Mesendoderm (in vitro differentiated cells): ENCODE measurements around the gene TGFB1I1. TPM values are rescaled to one million over a fixed set of nuclear protein-coding genes. Genes with fewer than 3 reads are reported as not detected.

Experiments used
- DNase-seq: peaks from one replicate; pipeline ENCODE4 v3.0.0; 2013
- H2AK5ac ChIP-seq: 2 replicates; pipeline ENCODE4 v1.6.1; 2013; ENCODE audit warnings: low read length, inconsistent platforms
- H2BK120ac ChIP-seq: 2 replicates; pipeline ENCODE4 v1.6.1; 2013; ENCODE audit warnings: low read depth, mild to moderate bottlenecking, low read length, moderate library complexity, mixed read lengths
- H2BK15ac ChIP-seq: replicated peaks from 2 replicates; pipeline ENCODE4 v1.6.1; 2013; ENCODE audit warnings: low read depth, mild to moderate bottlenecking, moderate library complexity
- H2BK5ac ChIP-seq: 2 replicates; pipeline ENCODE4 v1.6.1; 2013; ENCODE audit warnings: low read length, inconsistent platforms
- H3K18ac ChIP-seq: 2 replicates; pipeline ENCODE4 v1.6.1; 2013; ENCODE audit warnings: mild to moderate bottlenecking, low read length, mixed read lengths
- H3K23ac ChIP-seq: one replicate; pipeline ENCODE4 v1.6.1; 2013; ENCODE audit warnings: low read length
- H3K27ac ChIP-seq: 2 replicates; pipeline ENCODE4 v1.5.1; 2013; ENCODE audit warnings: low read depth, mild to moderate bottlenecking, inconsistent platforms, low read length, moderate library complexity
- H3K27me3 ChIP-seq: 2 replicates; pipeline ENCODE4 v1.6.1; 2013; ENCODE audit warnings: low read length, control low read depth, mild to moderate bottlenecking, inconsistent platforms; ENCODE audit not compliant: insufficient read depth, poor library complexity
- H3K36me3 ChIP-seq: 2 replicates; pipeline ENCODE4 v1.6.1; 2013; ENCODE audit warnings: low read length, inconsistent platforms; ENCODE audit not compliant: control insufficient read depth, insufficient read depth
- H3K4ac ChIP-seq: one replicate; pipeline ENCODE4 v1.6.1; 2013; ENCODE audit warnings: low read depth, mild to moderate bottlenecking, low read length, moderate library complexity
- H3K4me1 ChIP-seq: 2 replicates; pipeline ENCODE4 v1.6.1; 2013; ENCODE audit warnings: low read depth, low read length, inconsistent platforms; ENCODE audit not compliant: control insufficient read depth
- H3K4me2 ChIP-seq: 2 replicates; pipeline ENCODE4 v1.6.1; 2013; ENCODE audit warnings: low read length
- H3K4me3 ChIP-seq: 2 replicates; pipeline ENCODE4 v1.5.1; 2013; ENCODE audit warnings: mild to moderate bottlenecking, low read length
- H3K56ac ChIP-seq: one replicate; pipeline ENCODE4 v1.6.1; 2013; ENCODE audit warnings: low read length
- H3K79me1 ChIP-seq: 2 replicates; pipeline ENCODE4 v1.6.1; 2013; ENCODE audit warnings: low read length, inconsistent platforms
- H3K79me2 ChIP-seq: 2 replicates; pipeline ENCODE4 v1.6.1; 2013; ENCODE audit warnings: mild to moderate bottlenecking, low read length; ENCODE audit not compliant: control insufficient read depth, insufficient read depth
- H3K9ac ChIP-seq: 2 replicates; pipeline ENCODE4 v1.6.1; 2013; ENCODE audit warnings: low read length, inconsistent platforms
- H4K5ac ChIP-seq: one replicate; pipeline ENCODE4 v1.6.1; 2013; ENCODE audit warnings: low read length
- H4K8ac ChIP-seq: one replicate; pipeline ENCODE4 v1.6.1; 2013; ENCODE audit warnings: low read depth, mild to moderate bottlenecking, control low read depth, low read length, moderate library complexity
- whole genome bisulfite sequencing: extraction: QIAGEN DNeasy Blood & Tissue Kit; methylation state at CpG from one replicate; pipeline ENCODE4 v1.1.7; 2013; ENCODE audit warnings: low lambda C conversion rate, missing lambda C conversion rate; ENCODE audit not compliant: insufficient coverage; ENCODE audit errors: extremely low coverage; 5-methylcytosine and 5-hydroxymethylcytosine counted together
- polyA plus RNA-seq, 2 experiments: library from polyadenylated mRNA; stranded (reverse); fragments of 200-250 nt; gene quantifications; one replicate each; pipeline ENCODE4 v1.2.3, GENCODE V29; 2013

TGFB1I1 gene
- polyA plus RNA-seq (2013, experiment 1 of 2) = 4.1 TPM
- 4.7 TPM for polyA plus RNA-seq (2013, experiment 2 of 2)

GRCh38 chr16:31471875-31472708 lies at the start of gene TGFB1I1:
TGFB1I1 (plus strand) TSS chr16:31472152; CDS start chr16:31472189, 37 bp downstream.
- Histone ChIP-seq H3K27me3 (peaks cover 3% of the 10 kb centered on the region), H3K4me1 (no peaks in the 10 kb centered on the region), H2BK15ac (no peak within 1 kb of the TSS), H3K4ac (peak within 1 kb of the TSS; percentile 70), H3K79me1 (no peaks in the 10 kb centered on the region), H3K9ac (peak within 1 kb of the TSS; percentile 86), H3K27ac (peak within 1 kb of the TSS; percentile 31), H2AK5ac (peak within 1 kb of the TSS; percentile 51), H3K18ac (peak within 1 kb of the TSS; percentile 98), H3K36me3 (no peaks in the 10 kb centered on the region), H3K4me2 (peak within 1 kb of the TSS; percentile 79), H3K4me3 (peak within 1 kb of the TSS; percentile 64), H3K56ac (peak within 1 kb of the TSS; percentile 92), H2BK5ac (no peak within 1 kb of the TSS), H4K5ac (peak within 1 kb of the TSS; percentile 17), H4K8ac (peak within 1 kb of the TSS; percentile 65), H3K23ac (peak within 1 kb of the TSS; percentile 24), H2BK120ac (peak within 1 kb of the TSS; percentile 46), H3K79me2 (no peaks in the 10 kb centered on the region)
- peak; percentile 63 for DNase-seq
- no CpG with 5 or more reads among the region's 63 CpGs for WGBS

DNA sequence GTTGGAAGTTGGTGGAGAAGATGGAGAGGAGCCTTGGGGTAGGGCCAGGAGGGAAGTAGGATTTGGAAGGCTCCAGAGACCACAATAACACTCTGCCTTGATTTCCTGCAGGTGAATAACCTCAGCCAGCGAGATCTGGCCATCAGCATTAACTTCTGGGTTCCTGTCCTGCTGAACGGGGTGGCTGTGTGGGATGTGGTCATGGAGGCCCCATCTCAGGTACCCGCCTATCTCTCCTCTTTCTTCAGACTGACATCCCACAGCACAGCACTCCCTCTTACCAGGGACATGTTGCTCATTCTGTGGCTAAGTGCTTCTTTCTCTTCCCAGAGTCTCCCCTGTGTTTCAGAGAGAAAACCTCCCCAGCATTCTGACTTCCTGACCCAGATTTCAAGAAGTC lies 48.7 kb upstream of the TGFB1I1 start:
- H3K4me1 ChIP-seq = no peaks in the 10 kb centered on the region
- H3K23ac ChIP-seq = no peak overlapping the region
- H3K4ac ChIP-seq = no peak overlapping the region
- H3K4me3 ChIP-seq = no peak overlapping the region
- no peak overlapping the region for H2BK5ac ChIP-seq
- no peak overlapping the region for H3K56ac ChIP-seq
- no CpG with 5 or more reads among the region's 3 CpGs for WGBS
- H3K27me3 ChIP-seq = peaks cover 3% of the 10 kb centered on the region
- no peaks in the 10 kb centered on the region for H3K79me2 ChIP-seq
- no peaks in the 10 kb centered on the region for H3K36me3 ChIP-seq
- H2AK5ac ChIP-seq = no peak overlapping the region
- no peak overlapping the region for H3K9ac ChIP-seq
- no peak for DNase-seq
- no peak overlapping the region for H2BK120ac ChIP-seq
- H3K4me2 ChIP-seq = no peak overlapping the region
- H3K18ac ChIP-seq = no peak overlapping the region
- H4K5ac ChIP-seq = no peak overlapping the region
- no peak overlapping the region for H4K8ac ChIP-seq
- H3K27ac ChIP-seq = no peak overlapping the region
- no peak overlapping the region for H2BK15ac ChIP-seq
- H3K79me1 ChIP-seq = no peaks in the 10 kb centered on the region

DNA sequence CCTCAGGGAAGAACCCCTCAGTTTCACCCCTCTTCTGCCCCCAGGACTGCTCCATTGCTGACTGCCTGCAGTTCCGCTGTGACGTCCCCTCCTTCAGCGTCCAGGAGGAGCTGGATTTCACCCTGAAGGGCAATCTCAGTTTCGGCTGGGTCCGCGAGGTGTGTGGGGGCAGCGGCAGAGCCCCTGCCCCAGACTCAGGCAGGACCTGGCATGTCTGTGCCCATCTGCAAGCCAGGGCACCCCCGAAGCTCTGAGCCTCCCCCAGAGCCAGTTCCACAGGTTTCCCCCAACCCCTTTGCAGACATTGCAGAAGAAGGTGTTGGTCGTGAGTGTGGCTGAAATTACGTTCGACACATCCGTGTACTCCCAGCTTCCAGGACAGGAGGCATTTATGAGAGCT lies 48.2 kb upstream of the TGFB1I1 start:
- Histone ChIP-seq H4K5ac (no peak overlapping the region), H4K8ac (no peak overlapping the region), H3K4me2 (no peak overlapping the region), H3K18ac (no peak overlapping the region), H3K27ac (no peak overlapping the region), H3K56ac (no peak overlapping the region), H3K79me2 (no peaks in the 10 kb centered on the region), H2BK15ac (no peak overlapping the region), H2BK120ac (no peak overlapping the region), H3K79me1 (no peaks in the 10 kb centered on the region), H3K9ac (no peak overlapping the region), H2AK5ac (no peak overlapping the region), H2BK5ac (no peak overlapping the region), H3K36me3 (no peaks in the 10 kb centered on the region), H3K4ac (no peak overlapping the region), H3K4me3 (no peak overlapping the region), H3K4me1 (no peaks in the 10 kb centered on the region), H3K23ac (no peak overlapping the region), H3K27me3 (peaks cover 5% of the 10 kb centered on the region)
- no CpG with 5 or more reads among the region's 12 CpGs for WGBS
- DNase-seq = no peak

- H4K5ac ChIP-seq = no peak overlapping the region
- H3K18ac ChIP-seq = no peak overlapping the region
- no peak overlapping the region for H4K8ac ChIP-seq
- DNase-seq = no peak
- H3K23ac ChIP-seq = no peak overlapping the region
- no peak overlapping the region for H2AK5ac ChIP-seq
- H3K79me2 ChIP-seq = no peaks in the 10 kb centered on the region
- H2BK5ac ChIP-seq = no peak overlapping the region
- no peak overlapping the region for H3K4me2 ChIP-seq
- no peaks in the 10 kb centered on the region for H3K4me1 ChIP-seq
- no peak overlapping the region for H3K9ac ChIP-seq
- H3K27ac ChIP-seq = no peak overlapping the region
- H3K4me3 ChIP-seq = no peak overlapping the region
- no CpG with 5 or more reads among the region's 83 CpGs for WGBS
- H3K36me3 ChIP-seq = no peaks in the 10 kb centered on the region
- peak overlapping the region; percentile 1 for H3K4ac ChIP-seq
- H3K79me1 ChIP-seq = no peaks in the 10 kb centered on the region
- no peak overlapping the region for H2BK120ac ChIP-seq
- no peak overlapping the region for H2BK15ac ChIP-seq
- no peak overlapping the region for H3K56ac ChIP-seq
- peaks cover 5% of the 10 kb centered on the region for H3K27me3 ChIP-seq
These were observed 44.3 kb upstream of the TGFB1I1 start for GRCh38 chr16:31427441-31428278.

DNA sequence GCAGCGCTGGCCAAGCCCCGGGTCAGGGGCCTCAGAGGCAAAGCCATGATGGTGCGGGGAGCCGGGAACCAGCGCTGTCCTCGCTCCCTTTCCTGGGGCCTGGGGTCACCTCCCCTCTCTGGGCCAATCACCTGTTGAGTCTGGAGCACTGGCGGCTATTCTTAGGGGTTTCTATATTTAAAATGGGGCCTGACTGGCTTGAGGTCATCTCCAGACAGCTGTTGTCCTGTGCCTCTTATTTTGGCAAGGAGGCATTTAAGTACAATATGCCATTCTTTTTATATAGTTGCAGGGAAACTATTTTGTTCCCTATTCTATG lies 43.7 kb upstream of the TGFB1I1 start, which contains the start of gene COX6A2:
Gene COX6A2, minus strand, starts transcription at position 82 of the 319 bp plus-strand sequence. Its CDS starts 35 bp downstream, at position 47.
- Histone ChIP-seq H4K8ac (no peak within 1 kb of the TSS), H2BK120ac (no peak within 1 kb of the TSS), H3K36me3 (no peaks in the 10 kb centered on the region), H3K4me1 (no peaks in the 10 kb centered on the region), H3K79me2 (no peaks in the 10 kb centered on the region), H2BK15ac (no peak within 1 kb of the TSS), H3K27ac (no peak within 1 kb of the TSS), H3K4ac (peak within 1 kb of the TSS; percentile 1), H3K18ac (no peak within 1 kb of the TSS), H3K23ac (no peak within 1 kb of the TSS), H3K4me3 (no peak within 1 kb of the TSS), H3K27me3 (peaks cover 5% of the 10 kb centered on the region), H3K79me1 (no peaks in the 10 kb centered on the region), H2AK5ac (no peak within 1 kb of the TSS), H3K4me2 (no peak within 1 kb of the TSS), H3K56ac (no peak within 1 kb of the TSS), H2BK5ac (no peak within 1 kb of the TSS), H4K5ac (no peak within 1 kb of the TSS), H3K9ac (no peak within 1 kb of the TSS)
- no CpG with 5 or more reads among the region's 7 CpGs for WGBS
- no peak for DNase-seq
